Glutamatergic neuron (in vitro differentiated cells): ENCODE data around the gene LTO1. TPM values are rescaled to one million over a fixed set of nuclear protein-coding genes. Genes with fewer than 3 reads are reported as not detected.

Source experiments
- DNase-seq: peaks from one replicate; pipeline ENCODE4 v3.0.0; 2022
- H3K27ac Mint-ChIP-seq: one replicate; pipeline ENCODE4 v1.8.0; 2020; ENCODE audit warnings: mild to moderate bottlenecking, mixed read lengths, inconsistent platforms; ENCODE audit not compliant: unreplicated experiment
- H3K27me3 Mint-ChIP-seq: one replicate; pipeline ENCODE4 v1.8.0; 2020; ENCODE audit warnings: mild to moderate bottlenecking, moderate library complexity, mixed read lengths, inconsistent platforms; ENCODE audit not compliant: unreplicated experiment
- H3K36me3 Mint-ChIP-seq: one replicate; pipeline ENCODE4 v1.8.0; 2020; ENCODE audit warnings: mild to moderate bottlenecking, mixed read lengths, inconsistent platforms; ENCODE audit not compliant: unreplicated experiment
- H3K4me1 Mint-ChIP-seq: one replicate; pipeline ENCODE4 v1.8.0; 2020; ENCODE audit warnings: mild to moderate bottlenecking, low read depth, mixed read lengths, inconsistent platforms; ENCODE audit not compliant: unreplicated experiment
- H3K4me3 Mint-ChIP-seq: one replicate; pipeline ENCODE4 v1.8.0; 2020; ENCODE audit warnings: mild to moderate bottlenecking, mixed read lengths, inconsistent platforms; ENCODE audit not compliant: unreplicated experiment
- H3K9me3 Mint-ChIP-seq: one replicate; pipeline ENCODE4 v1.8.0; 2020; ENCODE audit warnings: mild to moderate bottlenecking, moderate library complexity, mixed read lengths, inconsistent platforms; ENCODE audit not compliant: unreplicated experiment
- CTCF ChIP-seq: fragments of 200-600 bp; sonication (generic); IDR thresholded peaks from one replicate; pipeline ENCODE4 v1.5.0; 2021; ENCODE audit not compliant: partially characterized antibody, unreplicated experiment
- total RNA-seq: library from RNA; stranded (reverse); fragmentation: NEBNext Ultra II Directional; extraction: Animal tissue kit (Norgen Biotek cat#: 25700); gene quantifications from one replicate; pipeline ENCODE4 v1.2.1, GENCODE V29; 2021; ENCODE audit not compliant: unreplicated experiment

The LTO1 gene
- total RNA-seq, 1 donor from 2014 or later: 38.1 TPM

DNA sequence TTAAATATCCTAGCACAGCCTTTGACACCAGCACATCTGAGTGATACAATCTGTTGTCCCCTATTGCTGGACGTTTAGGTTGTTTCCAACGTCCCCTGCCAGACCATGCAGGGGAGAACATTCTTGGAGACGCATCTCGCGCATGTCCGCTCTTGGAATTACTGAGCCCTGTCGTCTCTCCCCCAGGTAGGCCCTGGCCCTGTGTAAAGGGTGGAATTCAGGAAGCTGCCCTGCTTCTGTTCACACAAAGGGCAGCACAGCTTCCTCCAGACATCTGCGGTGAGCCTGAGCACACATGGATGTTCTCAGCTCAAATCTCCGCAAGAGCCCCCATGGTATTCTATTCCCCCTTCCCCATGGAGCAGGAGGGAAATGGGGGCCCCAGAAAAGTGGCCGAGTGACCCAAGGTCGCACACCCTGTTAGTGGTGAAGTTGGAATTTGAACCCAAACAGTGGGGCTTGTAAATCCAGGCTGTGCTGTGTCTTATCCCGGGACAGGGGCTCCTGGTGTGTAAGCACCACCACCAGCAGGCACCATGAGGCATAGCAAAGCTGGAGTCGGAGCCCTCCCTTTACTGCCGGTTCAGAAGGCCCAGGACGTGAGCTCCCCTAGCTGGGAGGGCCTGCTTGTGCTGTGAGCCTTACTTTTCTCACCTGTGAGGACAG lies 33.7 kb upstream of the LTO1 start:
- DNase-seq: no peak
- Mint-ChIP-seq H3K4me1 (peaks cover 5% of the 10 kb centered on the region), H3K9me3 (no peaks in the 10 kb centered on the region), H3K27ac (no peak overlapping the region), H3K4me3 (no peak overlapping the region), H3K36me3 (no peaks in the 10 kb centered on the region), H3K27me3 (peaks cover 4% of the 10 kb centered on the region)
- no peak for TF ChIP-seq CTCF

DNA sequence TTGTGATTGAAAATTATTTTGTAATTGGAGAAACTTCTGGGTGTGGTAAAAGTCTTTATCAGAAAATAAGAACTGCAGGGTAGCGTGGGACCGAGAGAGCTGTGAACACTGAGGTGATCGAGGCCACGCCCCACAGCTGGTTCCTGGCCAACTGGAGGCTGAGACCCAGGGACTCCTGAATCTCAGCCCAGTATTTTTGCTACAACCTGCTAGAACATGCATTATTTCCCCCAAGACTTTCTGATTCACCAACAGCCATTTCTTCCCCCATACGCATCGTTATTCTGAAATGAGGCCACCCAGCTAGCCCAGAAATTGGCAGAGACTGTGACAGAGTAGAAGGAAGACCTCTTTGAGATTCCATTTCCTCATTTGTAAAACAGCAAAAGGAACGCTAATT lies 32.0 kb upstream of the LTO1 start:
- no peak overlapping the region for H3K27ac Mint-ChIP-seq
- no peak for TF ChIP-seq CTCF
- H3K27me3 Mint-ChIP-seq: peaks cover 7% of the 10 kb centered on the region
- no peaks in the 10 kb centered on the region for H3K36me3 Mint-ChIP-seq
- peaks cover 5% of the 10 kb centered on the region for H3K4me1 Mint-ChIP-seq
- H3K9me3 Mint-ChIP-seq: no peaks in the 10 kb centered on the region
- no peak overlapping the region for H3K4me3 Mint-ChIP-seq
- no peak for DNase-seq

GRCh38 chr11:69705901-69706787 lies 31.0 kb upstream of the LTO1 start:
- TF ChIP-seq CTCF: no peak
- H3K27me3 Mint-ChIP-seq: peaks cover 5% of the 10 kb centered on the region
- H3K4me1 Mint-ChIP-seq: peaks cover 5% of the 10 kb centered on the region
- H3K4me3 Mint-ChIP-seq: no peak overlapping the region
- no peaks in the 10 kb centered on the region for H3K36me3 Mint-ChIP-seq
- H3K27ac Mint-ChIP-seq: no peak overlapping the region
- H3K9me3 Mint-ChIP-seq: no peaks in the 10 kb centered on the region
- no peak for DNase-seq

DNA sequence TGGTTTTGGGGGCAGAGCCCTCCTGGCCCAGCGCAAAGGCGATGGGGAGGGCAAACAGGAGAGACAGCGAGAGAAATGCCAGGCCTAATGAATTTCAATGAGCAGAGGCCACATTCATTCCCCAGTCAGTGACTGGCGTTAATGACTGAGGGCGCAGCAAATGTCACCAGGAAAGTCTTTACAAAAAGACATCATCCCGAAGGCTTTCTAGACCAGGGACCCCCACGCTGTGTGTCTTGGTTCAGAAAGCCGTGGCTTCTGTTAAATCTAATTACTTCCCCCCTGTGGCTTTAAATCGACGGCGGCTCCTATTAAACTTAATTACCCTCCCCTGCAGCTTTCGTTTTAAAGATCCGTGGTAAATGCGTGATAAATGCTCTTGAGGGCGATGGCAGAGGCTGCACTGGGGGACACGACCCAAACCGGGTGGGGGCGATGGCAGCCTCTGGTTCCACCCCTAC lies 30.2 kb upstream of the LTO1 start:
- Mint-ChIP-seq H3K36me3 (no peaks in the 10 kb centered on the region), H3K27me3 (peaks cover 5% of the 10 kb centered on the region)
- DNase-seq: no peak

More for the DNA sequence above, 30.2 kb upstream of the LTO1 start:
- Mint-ChIP-seq H3K4me1 (peaks cover 8% of the 10 kb centered on the region), H3K9me3 (no peaks in the 10 kb centered on the region), H3K4me3 (no peak overlapping the region), H3K27ac (no peak overlapping the region)
- TF ChIP-seq CTCF: no peak
